Osteocyte (in vitro differentiated cells): Measurements from ENCODE around the gene CNBD2. TPM values are rescaled to one million over a fixed set of nuclear protein-coding genes. Genes with fewer than 3 reads are reported as not detected.
A peak's percentile ranks its signal among the peaks of the same experiment; 100 is the strongest.
"Not testable (repeated sequence)": the region's sequence is repeated elsewhere in the genome, so short reads cannot be mapped to it uniquely, and the experiment has no call there.

ENCODE experiments used
- DNase-seq: peaks from one replicate; pipeline ENCODE4 v3.0.0; 2021; ENCODE audit warnings: mixed read lengths; ENCODE audit not compliant: unreplicated experiment; ENCODE audit errors: extremely low spot score
- H3K27ac Mint-ChIP-seq: one replicate; pipeline ENCODE4 v1.8.0; 2021; ENCODE audit warnings: mild to moderate bottlenecking, mixed read lengths; ENCODE audit not compliant: unreplicated experiment
- H3K27me3 Mint-ChIP-seq: one replicate; pipeline ENCODE4 v1.8.0; 2021; ENCODE audit warnings: mixed read lengths; ENCODE audit not compliant: unreplicated experiment
- H3K36me3 Mint-ChIP-seq: one replicate; pipeline ENCODE4 v1.8.0; 2021; ENCODE audit warnings: mixed read lengths; ENCODE audit not compliant: unreplicated experiment
- H3K4me1 Mint-ChIP-seq: one replicate; pipeline ENCODE4 v1.8.0; 2021; ENCODE audit warnings: mixed read lengths; ENCODE audit not compliant: unreplicated experiment
- H3K4me3 Mint-ChIP-seq: one replicate; pipeline ENCODE4 v1.8.0; 2021; ENCODE audit warnings: mild to moderate bottlenecking, moderate library complexity, mixed read lengths; ENCODE audit not compliant: unreplicated experiment
- H3K9me3 Mint-ChIP-seq: one replicate; pipeline ENCODE4 v1.8.0; 2021; ENCODE audit warnings: mixed read lengths; ENCODE audit not compliant: unreplicated experiment
- total RNA-seq: library from RNA; stranded (reverse); gene quantifications from 2 replicates; pipeline ENCODE4 v1.2.1, GENCODE V29; 2021
- TF ChIP-seq, protein P1 (sequence below): fragments of 200-600 bp; sonication (generic); IDR thresholded peaks from 2 replicates; pipeline ENCODE4 v1.5.0; 2021; ENCODE audit warnings: antibody characterized with exemption, mild to moderate bottlenecking, moderate library complexity

The CNBD2 gene
- total RNA-seq, 1 donor from 2014 or later = 4.6 TPM

DNA sequence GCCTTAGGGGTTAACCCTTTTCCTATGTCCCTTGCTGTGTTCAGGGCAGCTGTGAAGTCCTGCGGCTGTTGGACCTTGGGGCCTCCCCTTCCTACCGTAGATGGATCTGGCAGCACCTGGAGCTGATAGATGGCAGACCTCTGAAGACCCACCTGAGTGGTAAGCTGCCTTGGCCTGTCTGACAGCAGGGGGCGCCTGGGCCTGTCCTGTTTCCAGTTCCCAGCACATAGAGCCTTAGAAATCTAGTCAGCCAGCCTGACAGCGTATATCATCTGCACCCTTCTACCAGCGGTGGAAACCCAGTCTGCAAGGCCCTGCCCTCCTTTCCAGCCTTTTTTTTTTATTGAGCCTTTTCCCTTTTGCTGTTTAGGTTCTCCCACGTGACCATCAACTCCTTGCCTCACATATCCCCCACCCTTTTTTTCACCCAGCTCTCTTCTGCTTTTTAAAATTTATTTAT lies 26.6 kb downstream of the CNBD2 start:
- Mint-ChIP-seq H3K27ac (no peak overlapping the region), H3K4me3 (no peak overlapping the region), H3K27me3 (peaks cover 5% of the 10 kb centered on the region)

DNA sequence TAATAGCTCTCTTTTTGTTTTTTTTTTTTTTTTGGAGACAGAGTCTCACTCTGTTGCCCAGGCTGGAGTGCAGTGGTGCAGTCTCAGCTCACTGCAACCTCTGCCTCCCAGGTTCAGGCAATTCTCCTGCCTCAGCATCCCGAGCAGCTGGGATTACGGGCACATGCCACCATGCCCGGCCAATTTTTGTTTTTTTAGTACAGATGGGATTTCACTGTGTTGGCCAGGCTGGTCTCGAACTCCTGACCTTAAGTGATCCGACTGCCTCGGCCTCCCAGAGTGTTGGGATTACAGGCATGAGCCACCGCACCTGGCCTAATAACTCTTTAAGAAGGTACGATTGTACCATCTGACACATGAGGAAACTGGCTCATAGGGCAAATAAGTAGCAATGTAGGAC lies 28.1 kb downstream of the CNBD2 start:
- not testable (repeated sequence) for H3K4me1 Mint-ChIP-seq, H3K27ac Mint-ChIP-seq, DNase-seq, H3K27me3 Mint-ChIP-seq, H3K9me3 Mint-ChIP-seq, H3K4me3 Mint-ChIP-seq, H3K36me3 Mint-ChIP-seq

More for the DNA sequence above, 26.6 kb downstream of the CNBD2 start:
- DNase-seq = peak; percentile 92
- peaks cover 10% of the 10 kb centered on the region for H3K4me1 Mint-ChIP-seq
- no peaks in the 10 kb centered on the region for H3K36me3 Mint-ChIP-seq
- TF ChIP-seq, protein P1, sequence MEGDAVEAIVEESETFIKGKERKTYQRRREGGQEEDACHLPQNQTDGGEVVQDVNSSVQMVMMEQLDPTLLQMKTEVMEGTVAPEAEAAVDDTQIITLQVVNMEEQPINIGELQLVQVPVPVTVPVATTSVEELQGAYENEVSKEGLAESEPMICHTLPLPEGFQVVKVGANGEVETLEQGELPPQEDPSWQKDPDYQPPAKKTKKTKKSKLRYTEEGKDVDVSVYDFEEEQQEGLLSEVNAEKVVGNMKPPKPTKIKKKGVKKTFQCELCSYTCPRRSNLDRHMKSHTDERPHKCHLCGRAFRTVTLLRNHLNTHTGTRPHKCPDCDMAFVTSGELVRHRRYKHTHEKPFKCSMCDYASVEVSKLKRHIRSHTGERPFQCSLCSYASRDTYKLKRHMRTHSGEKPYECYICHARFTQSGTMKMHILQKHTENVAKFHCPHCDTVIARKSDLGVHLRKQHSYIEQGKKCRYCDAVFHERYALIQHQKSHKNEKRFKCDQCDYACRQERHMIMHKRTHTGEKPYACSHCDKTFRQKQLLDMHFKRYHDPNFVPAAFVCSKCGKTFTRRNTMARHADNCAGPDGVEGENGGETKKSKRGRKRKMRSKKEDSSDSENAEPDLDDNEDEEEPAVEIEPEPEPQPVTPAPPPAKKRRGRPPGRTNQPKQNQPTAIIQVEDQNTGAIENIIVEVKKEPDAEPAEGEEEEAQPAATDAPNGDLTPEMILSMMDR = peak; percentile 96
- peaks cover 5% of the 10 kb centered on the region for H3K9me3 Mint-ChIP-seq

DNA sequence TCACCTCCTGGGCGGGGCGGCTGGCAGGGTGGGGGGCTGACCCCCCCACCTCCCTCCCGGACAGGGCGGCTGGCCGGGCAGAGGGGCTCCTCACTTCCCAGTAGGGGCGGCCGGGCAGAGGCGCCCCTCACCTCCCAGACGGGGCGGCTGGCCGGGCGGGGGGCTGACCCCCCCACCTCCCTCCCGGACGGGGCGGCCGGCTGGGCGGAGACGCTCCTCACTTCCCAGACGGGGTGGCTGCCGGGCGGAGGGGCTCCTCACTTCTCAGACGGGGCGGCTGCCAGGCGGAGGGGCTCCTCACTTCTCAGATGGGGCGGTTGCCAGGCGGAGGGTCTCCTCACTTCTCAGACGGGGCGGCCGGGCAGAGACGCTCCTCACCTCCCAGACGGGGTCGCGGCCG lies 32.9 kb downstream of the CNBD2 start:
- H3K4me3 Mint-ChIP-seq, DNase-seq, H3K27me3 Mint-ChIP-seq, H3K27ac Mint-ChIP-seq, H3K36me3 Mint-ChIP-seq, H3K4me1 Mint-ChIP-seq: not testable (repeated sequence)
- peaks cover 22% of the 10 kb centered on the region for H3K9me3 Mint-ChIP-seq

DNA sequence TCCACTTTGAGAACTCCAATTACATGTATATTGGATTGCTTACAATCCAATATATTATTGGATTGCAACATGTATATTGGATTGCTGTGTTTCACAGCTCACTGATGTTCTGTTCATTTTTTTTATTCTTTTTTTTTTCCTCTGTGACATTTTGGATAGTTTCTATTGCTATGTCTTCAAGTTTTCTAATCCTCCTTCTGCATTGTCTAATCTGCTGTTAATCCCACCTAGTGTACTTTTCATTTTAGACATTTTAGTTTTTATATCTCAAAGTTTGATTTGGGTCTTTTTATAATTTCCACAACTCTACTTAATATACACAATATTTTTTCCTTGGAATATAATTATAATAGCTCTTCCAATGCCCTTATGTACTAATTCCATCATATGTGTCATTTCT lies 34.5 kb downstream of the CNBD2 start:
- Mint-ChIP-seq H3K4me3 (no peak overlapping the region), H3K4me1 (no peaks in the 10 kb centered on the region), H3K27ac (no peak overlapping the region), H3K36me3 (peaks cover 4% of the 10 kb centered on the region), H3K9me3 (peaks cover 22% of the 10 kb centered on the region), H3K27me3 (peaks cover 4% of the 10 kb centered on the region)
- TF ChIP-seq, protein P1 = no peak
- DNase-seq = no peak

DNA sequence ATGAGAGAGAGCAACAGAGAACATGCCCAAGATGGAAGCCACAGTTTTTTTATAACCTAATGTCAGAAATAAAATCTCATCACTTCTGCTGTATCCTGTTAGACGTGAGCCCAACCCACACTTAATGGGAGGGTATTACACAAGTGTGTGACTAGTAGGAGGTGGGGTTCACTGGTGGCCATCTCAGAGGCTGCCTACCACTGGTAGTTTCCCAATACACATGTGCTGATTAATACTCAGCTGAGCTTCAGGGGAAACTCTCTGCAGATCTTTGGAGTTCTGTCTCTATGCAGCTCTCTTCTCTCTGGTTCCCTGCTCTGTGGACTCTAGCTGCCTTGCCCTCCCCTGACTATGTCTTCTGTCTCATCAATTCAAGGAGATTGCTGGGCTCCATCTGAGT lies 35.7 kb downstream of the CNBD2 start:
- DNase-seq = no peak
- H3K27me3 Mint-ChIP-seq = peaks cover 4% of the 10 kb centered on the region
- no peak overlapping the region for H3K27ac Mint-ChIP-seq
- H3K4me3 Mint-ChIP-seq = no peak overlapping the region
- H3K36me3 Mint-ChIP-seq = peaks cover 4% of the 10 kb centered on the region
- H3K9me3 Mint-ChIP-seq = peaks cover 21% of the 10 kb centered on the region
- TF ChIP-seq, protein P1 = no peak
- no peaks in the 10 kb centered on the region for H3K4me1 Mint-ChIP-seq

DNA sequence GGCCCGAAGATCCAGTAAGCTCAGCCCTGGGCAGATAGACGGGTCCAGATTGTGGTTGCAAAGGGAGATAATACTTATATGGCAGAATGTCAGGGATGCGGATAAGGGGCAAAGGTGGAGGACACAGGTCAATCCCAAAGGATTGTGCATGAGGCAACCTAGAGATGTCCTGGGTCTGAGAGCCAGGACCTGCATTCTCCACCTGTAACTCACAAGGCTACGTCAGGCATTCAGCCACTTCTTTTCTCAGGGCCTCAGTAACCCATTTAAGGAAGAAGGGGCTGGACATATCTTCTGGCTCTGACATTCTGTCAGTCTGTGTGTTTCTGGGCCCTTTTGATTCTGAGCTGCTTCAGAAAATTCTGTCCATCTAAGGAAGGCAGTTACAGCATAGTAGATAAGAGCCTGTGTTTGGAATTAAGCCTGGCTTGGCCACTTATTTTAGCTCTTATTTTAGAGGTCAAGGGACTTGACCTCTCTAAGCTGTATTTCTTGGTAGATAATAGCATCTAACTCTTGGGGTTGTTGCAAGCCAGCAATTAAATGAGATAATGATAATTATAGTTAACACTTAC lies 40.2 kb downstream of the CNBD2 start:
- Mint-ChIP-seq H3K27ac (no peak overlapping the region), H3K36me3 (no peaks in the 10 kb centered on the region), H3K4me1 (no peaks in the 10 kb centered on the region), H3K27me3 (no peaks in the 10 kb centered on the region), H3K9me3 (peaks cover 7% of the 10 kb centered on the region), H3K4me3 (no peak overlapping the region)
- TF ChIP-seq, protein P1 = no peak
- DNase-seq = no peak
